ENCODE results near the gene KIAA0232.

KIAA0232 gene

GRCh38 chr4:6758728-6759127, 23.8 kb upstream of the KIAA0232 start:
- DNase-seq: no peak

DNA sequence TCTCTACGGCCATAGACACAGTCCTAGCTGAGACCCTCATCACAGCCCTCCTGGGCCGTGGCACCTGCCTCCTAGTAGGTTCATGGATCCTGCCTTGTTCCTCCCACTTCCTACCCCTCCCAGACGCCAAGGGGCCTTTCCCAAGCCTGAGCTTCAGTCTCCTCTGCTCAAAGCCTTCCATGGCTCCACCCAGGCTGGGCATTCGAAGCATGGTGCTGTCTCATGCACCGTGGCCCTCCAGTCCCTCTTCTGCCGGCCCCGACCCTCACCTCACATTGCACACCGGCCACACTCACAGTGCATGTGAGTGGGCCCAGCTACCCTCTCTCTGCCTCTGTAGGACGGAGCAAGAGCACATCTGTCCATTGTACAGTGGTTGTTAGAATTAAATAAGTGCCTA, 21.7 kb upstream of the KIAA0232 start:
- no peak for DNase-seq

- no peak for DNase-seq
These were observed 20.6 kb upstream of the KIAA0232 start for GRCh38 chr4:6761649-6762615.

GRCh38 chr4:6763330-6763851, 19.1 kb upstream of the KIAA0232 start:
- DNase-seq: no peak

DNA sequence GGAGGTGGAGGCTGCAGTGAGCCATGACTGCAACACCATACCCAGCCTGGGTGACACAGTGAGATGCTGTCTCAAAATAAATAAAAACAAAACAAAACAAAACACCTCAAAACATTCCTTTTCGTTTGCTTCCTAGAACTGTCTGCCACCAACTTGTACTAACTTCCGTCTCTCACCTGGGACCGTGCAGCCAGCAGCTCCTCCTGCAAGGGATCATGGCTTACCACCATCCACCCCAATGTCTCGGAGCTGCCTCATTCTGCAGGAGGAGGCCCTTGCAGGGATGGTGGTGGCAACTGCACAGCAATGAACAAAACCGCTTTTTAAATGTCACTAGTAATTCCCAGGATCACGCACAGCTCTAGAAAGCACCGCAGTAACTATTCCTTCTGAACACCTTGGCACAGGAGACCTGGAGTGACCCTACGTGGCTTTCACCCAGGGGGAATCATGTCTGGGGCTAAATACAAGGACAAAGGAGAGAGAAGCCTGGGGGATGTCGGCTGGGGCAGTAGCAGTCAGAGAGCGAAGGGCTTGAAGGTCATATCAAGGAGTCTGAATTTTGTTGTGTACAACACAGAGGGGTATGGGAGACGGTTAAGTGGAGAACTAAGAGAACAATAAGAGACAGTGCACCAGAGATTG, 17.4 kb upstream of the KIAA0232 start:
- no peak for DNase-seq

GRCh38 chr4:6765703-6766102, 16.8 kb upstream of the KIAA0232 start:
- DNase-seq: no peak

GRCh38 chr4:6767386-6767747, 15.2 kb upstream of the KIAA0232 start:
- DNase-seq: no peak

DNA sequence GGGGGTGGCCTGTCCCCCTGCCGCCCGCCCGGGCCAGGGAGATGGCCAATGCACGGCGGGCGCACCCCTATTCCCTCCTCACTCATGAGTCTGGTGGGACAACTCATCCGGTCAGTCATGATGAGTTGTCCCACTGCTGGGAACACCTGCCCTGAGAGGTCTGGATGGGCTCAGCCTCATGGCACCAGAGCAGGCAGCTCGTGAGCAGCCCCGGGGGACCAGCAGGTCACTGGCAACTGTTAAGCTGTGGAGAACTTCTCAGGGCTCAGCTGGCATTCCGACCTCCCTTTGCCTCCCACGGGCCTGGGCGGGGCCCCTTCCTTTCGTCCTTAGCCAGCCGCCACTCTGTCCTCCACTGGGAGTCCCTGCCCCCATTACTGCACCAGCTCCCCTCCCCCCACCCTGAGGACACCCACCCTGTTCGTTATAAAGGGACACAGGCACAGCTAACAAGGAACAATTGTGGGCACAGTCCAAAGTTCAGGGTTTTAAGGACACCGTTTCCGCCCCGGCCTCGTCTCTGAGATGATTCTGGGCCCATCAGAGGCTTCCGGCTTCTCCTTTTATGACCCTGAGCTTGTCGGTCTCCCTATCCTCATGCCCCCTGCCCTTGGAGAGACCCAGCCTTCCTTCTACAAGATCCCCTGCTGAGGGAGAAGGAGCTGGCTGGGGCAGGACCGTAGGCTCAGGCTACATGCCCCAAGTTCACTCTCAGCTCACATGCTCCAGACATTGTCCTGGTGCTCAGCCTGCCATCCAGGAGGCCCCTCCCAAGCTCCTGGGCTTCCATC, 14.6 kb upstream of the KIAA0232 start:
- DNase-seq: no peak

GRCh38 chr4:6768539-6768905, 14.0 kb upstream of the KIAA0232 start:
- no peak for DNase-seq

GRCh38 chr4:6769233-6769988, 13.1 kb upstream of the KIAA0232 start:
- DNase-seq: no peak

- no peak for DNase-seq
These were observed 12.5 kb upstream of the KIAA0232 start for GRCh38 chr4:6769989-6770420.

DNA sequence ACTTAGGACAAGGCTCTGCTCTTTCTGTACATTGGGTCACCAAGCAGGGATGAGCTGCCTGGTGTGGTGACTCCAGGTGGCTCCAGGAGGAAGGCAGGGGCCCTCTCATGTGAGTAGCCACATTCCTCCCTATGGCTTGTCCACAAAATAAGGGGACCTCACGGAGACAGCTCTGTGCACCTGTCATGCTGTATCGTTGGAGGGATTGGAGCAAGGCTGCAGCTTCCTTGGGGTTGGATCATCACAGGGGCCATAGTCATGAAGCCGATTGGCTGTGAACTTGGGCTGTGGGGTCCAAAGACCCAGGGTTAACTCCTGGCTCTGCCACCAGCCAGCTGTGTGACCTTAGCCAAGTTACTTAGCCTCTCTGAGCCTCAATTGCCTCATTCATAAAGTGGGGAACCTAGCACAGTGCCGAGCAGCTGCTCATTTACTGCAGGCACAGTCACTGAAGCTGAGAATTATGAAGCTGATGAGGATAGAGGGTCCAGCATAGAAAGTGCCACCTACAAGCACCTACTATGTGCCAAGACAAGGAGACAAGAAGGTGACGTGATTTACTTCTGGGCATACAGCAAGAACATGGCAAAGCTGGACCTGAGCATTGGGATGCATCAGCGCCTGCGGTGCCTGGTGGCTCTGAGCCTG, 11.8 kb upstream of the KIAA0232 start:
- DNase-seq: no peak

GRCh38 chr4:6771229-6771671, 11.3 kb upstream of the KIAA0232 start:
- DNase-seq: no peak

DNA sequence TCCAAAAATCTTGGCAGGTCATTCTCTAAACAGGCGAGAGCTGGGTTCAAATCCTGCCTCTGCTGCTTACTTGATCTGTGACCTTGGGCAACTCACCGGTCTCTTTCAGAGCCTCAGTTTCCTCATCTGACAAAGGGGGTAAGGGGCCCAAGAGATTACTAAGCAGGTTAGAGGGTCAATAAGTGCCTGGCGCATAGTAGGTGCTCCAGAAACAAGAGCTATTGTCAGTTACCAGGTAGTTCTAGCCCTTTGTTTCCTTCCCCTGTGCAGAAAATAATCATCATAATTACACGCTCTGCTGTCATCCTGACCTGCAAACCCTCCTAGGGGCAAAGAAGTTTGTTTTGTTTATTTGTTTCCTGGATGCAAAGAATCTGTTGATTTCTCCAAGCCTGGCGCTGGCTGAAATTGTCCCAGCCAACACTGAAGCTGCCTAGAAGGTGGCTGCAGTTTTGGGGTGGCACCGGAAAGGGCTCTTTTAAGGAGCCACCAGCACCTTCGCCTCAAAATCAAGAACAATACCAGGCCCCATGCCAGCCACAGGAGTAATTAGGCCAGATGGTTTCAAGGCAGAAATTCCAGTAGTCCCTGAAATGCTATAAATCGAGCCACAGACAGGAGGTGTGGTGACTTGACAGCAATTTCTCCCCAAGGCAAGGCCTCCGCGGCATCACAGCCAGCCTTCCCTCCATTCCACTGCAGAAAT, 10.2 kb upstream of the KIAA0232 start:
- no peak for DNase-seq

DNA sequence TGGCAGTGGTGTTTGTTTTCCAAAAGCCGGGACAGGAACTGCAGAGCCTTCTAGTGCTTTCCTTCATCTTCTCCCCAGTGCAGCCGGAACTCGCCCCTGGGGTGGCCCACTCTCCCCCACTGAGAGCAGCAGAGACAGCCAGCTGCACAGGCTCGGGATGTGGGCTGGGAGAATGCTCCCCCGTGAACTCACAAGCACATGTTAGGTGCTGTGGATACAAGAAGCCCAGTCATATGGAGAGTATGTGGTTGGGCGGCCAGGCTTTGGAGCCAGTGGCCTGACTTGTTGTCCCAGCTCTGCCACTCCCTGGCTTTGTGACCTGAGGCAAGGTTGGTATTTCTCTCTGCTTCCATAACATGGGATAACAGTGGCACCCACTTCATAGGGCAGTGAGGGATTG, 9.4 kb upstream of the KIAA0232 start:
- DNase-seq: no peak

DNA sequence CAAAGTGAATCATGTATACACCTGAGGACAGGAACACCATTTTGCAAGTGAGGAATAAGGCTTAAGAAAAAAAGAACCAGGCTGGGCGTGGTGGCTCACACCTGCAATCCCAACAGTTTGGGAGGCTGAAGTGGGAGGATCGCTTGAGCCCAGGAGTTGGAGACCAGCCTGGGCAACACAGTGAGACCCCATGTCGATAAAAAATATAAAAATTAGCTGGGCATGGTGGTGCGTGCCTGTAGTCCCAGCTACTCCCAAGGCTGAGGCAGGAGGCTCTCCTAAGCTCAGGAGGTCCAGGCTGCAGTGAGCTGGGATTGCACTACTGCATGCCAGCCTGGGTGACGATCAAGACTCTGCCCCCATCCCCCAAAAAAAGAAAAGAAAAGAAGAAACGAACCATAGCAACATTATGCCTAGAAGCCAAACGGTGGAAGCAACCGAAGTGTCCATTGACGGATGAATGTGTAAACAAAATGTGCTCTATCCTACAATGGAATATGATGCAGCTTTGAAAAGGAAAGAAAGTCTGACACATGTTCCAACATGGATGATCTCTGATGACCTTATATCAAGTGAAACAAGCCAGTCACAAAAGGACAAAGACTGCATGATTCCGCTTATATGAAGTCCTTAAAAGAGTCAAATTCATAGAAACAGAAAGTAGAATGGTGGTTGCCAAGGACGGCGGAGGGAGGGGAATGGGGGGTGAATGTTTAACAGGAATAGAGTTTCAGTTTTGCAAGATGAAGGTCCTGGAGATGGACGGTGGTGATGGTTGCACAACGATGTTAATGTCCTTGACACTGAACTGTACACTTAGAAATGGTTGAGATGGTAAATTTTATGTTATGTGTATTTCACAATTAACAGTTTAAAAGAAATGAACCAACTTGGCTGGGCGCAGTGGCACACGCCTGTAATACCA, 8.6 kb upstream of the KIAA0232 start:
- no peak for DNase-seq

GRCh38 chr4:6775746-6776145, 6.8 kb upstream of the KIAA0232 start:
- no peak for DNase-seq

GRCh38 chr4:6776920-6777635, 5.4 kb upstream of the KIAA0232 start:
- DNase-seq: no peak

- no peak for DNase-seq
These were observed 4.8 kb upstream of the KIAA0232 start for GRCh38 chr4:6777636-6778281.
